Neural progenitor cell (in vitro differentiated cells): Measurements from ENCODE around the gene ZMIZ1. TPM values are rescaled to one million over a fixed set of nuclear protein-coding genes. Genes with fewer than 3 reads are reported as not detected.
A peak's percentile ranks its signal among the peaks of the same experiment; 100 is the strongest.

Source experiments
- DNase-seq: peaks from one replicate; pipeline ENCODE4 v3.0.0-alpha.2; 2016; ENCODE audit warnings: low spot score
- H2AFZ ChIP-seq: fragments of 200-600 bp; sonication (generic); replicated peaks from 2 replicates; pipeline ENCODE4 v1.6.1; 2016; ENCODE audit warnings: antibody characterized with exemption
- H3F3A ChIP-seq: fragments of 200-600 bp; sonication (generic); 2 replicates; pipeline ENCODE4 v1.6.1; 2016; ENCODE audit warnings: antibody characterized with exemption, low read depth
- H3K27ac ChIP-seq: fragments of 200-600 bp; sonication (generic); 2 replicates; pipeline ENCODE4 v1.5.1; 2016; ENCODE audit warnings: mild to moderate bottlenecking
- H3K27me3 ChIP-seq: fragments of 200-600 bp; sonication (generic); 2 replicates; pipeline ENCODE4 v1.6.1; 2016; ENCODE audit warnings: mild to moderate bottlenecking, moderate library complexity
- H3K36me3 ChIP-seq: fragments of 200-600 bp; sonication (generic); 2 replicates; pipeline ENCODE4 v1.5.1; 2016
- H3K4me1 ChIP-seq: fragments of 200-600 bp; sonication (generic); 2 replicates; pipeline ENCODE4 v1.6.1; 2016; ENCODE audit warnings: mixed run types
- H3K4me2 ChIP-seq: fragments of 200-600 bp; sonication (generic); 2 replicates; pipeline ENCODE4 v1.6.1; 2016
- H3K4me3 ChIP-seq: fragments of 200-600 bp; sonication (generic); 2 replicates; pipeline ENCODE4 v1.5.1; 2016
- H3K79me2 ChIP-seq: fragments of 200-600 bp; sonication (generic); 2 replicates; pipeline ENCODE4 v1.6.1; 2016; ENCODE audit warnings: low read depth
- H3K9ac ChIP-seq: fragments of 200-600 bp; sonication (generic); 2 replicates; pipeline ENCODE4 v1.6.1; 2016
- H3K9me3 ChIP-seq: fragments of 200-600 bp; sonication (generic); 2 replicates; pipeline ENCODE4 v1.5.1; 2016; ENCODE audit warnings: low read depth
- H4K20me1 ChIP-seq: fragments of 200-600 bp; sonication (generic); 2 replicates; pipeline ENCODE4 v1.6.1; 2016; ENCODE audit warnings: low read depth
- H3K27ac Mint-ChIP-seq: 3 replicates; pipeline ENCODE4 v1.8.0; 2021; ENCODE audit warnings: mixed read lengths
- H3K27me3 Mint-ChIP-seq: 2 replicates; pipeline ENCODE4 v1.8.0; 2022; ENCODE audit warnings: low read depth, mild to moderate bottlenecking, inconsistent platforms, moderate library complexity, mixed read lengths; ENCODE audit not compliant: insufficient read depth
- H3K36me3 Mint-ChIP-seq: 3 replicates; pipeline ENCODE4 v1.8.0; 2021; ENCODE audit warnings: mixed read lengths
- H3K4me1 Mint-ChIP-seq: 3 replicates; pipeline ENCODE4 v1.8.0; 2021; ENCODE audit warnings: mixed read lengths
- H3K4me3 Mint-ChIP-seq: 3 replicates; pipeline ENCODE4 v1.8.0; 2021; ENCODE audit warnings: mild to moderate bottlenecking, moderate library complexity, mixed read lengths
- H3K9me3 Mint-ChIP-seq: 3 replicates; pipeline ENCODE4 v1.8.0; 2020; ENCODE audit warnings: mixed read lengths
- CTCF ChIP-seq: fragments of 200-600 bp; sonication (generic); IDR thresholded peaks from 2 replicates; pipeline ENCODE4 v1.5.1; 2017; ENCODE audit warnings: antibody characterized with exemption, mild to moderate bottlenecking
- EZH2 ChIP-seq: fragments of 200-600 bp; sonication (generic); IDR thresholded peaks from 2 replicates; pipeline ENCODE4 v1.6.1; 2017; ENCODE audit warnings: antibody characterized with exemption, mild to moderate bottlenecking, moderate library complexity
- EZH2phosphoT487 ChIP-seq: fragments of 200-600 bp; sonication (generic); IDR thresholded peaks from 2 replicates; pipeline ENCODE4 v1.6.1; 2017; ENCODE audit warnings: antibody characterized with exemption
- total RNA-seq: library from RNA; depleted of rRNA; stranded (reverse); fragments of >200 nt; gene quantifications from 2 replicates; pipeline ENCODE4 v1.2.3, GENCODE V29; 2015; ENCODE audit warnings: low replicate concordance

Gene ZMIZ1
- total RNA-seq, 1 donor from 2014 or later: 5.8 TPM

DNA sequence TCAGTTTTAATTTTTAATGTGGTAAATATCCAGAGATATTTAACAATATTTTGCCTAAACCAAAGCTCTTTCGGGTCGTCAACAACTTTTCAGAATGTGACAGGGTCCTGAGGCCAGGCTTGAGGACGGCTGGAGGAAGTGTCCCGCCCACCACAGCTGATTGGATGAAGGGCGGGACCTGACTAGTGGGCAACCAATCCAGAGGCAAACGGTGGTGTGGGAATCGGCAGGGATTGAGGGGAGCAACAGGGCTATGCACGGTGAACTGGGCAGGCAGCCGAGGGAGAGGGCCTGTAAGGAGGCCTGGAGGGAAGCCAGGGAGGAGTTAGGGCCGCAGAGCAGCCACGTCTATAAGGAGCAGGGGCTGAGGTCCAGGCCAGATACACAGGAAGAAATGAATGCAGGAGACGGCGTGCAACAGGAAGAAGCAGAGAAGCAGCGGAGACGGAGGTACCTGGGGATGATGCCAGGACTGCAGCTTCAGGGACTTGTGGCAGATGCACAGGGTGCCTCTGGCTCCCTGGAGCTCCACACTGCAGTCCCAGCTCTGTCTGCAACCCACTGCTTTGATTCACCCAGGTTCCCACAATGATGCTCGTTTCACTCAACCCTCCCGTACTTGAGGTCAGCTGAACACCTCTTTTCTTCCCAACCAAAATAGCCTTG, 46.1 kb upstream of the ZMIZ1 start:
- Histone ChIP-seq H3K4me3 (no peak overlapping the region), H3K27ac (no peak overlapping the region), H3K9me3 (no peaks in the 10 kb centered on the region), H3F3A (no peaks in the 10 kb centered on the region), H3K9ac (no peak overlapping the region), H4K20me1 (no peaks in the 10 kb centered on the region), H3K79me2 (no peaks in the 10 kb centered on the region), H3K36me3 (no peaks in the 10 kb centered on the region), H3K4me1 (peaks cover 7% of the 10 kb centered on the region), H2AFZ (no peak overlapping the region), H3K4me2 (no peak overlapping the region), H3K27me3 (no peaks in the 10 kb centered on the region)
- peaks cover 40% of the 10 kb centered on the region for H3K4me1 Mint-ChIP-seq
- no peak for TF ChIP-seq EZH2
- no peak for TF ChIP-seq EZH2phosphoT487
- TF ChIP-seq CTCF: no peak
- no peak overlapping the region for H3K27ac Mint-ChIP-seq
- no peak overlapping the region for H3K4me3 Mint-ChIP-seq
- peaks cover 9% of the 10 kb centered on the region for H3K27me3 Mint-ChIP-seq
- H3K9me3 Mint-ChIP-seq: peaks cover 4% of the 10 kb centered on the region
- H3K36me3 Mint-ChIP-seq: no peaks in the 10 kb centered on the region
- peak; percentile 50 for DNase-seq

- H3K4me2 ChIP-seq: no peak overlapping the region
- Mint-ChIP-seq H3K36me3 (no peaks in the 10 kb centered on the region), H3K27me3 (peaks cover 9% of the 10 kb centered on the region), H3K9me3 (no peaks in the 10 kb centered on the region), H3K4me3 (no peak overlapping the region), H3K4me1 (peaks cover 45% of the 10 kb centered on the region), H3K27ac (peak overlapping the region; percentile 81)
- H3K9ac ChIP-seq: no peak overlapping the region
- H3K27ac ChIP-seq: no peak overlapping the region
- peaks cover 10% of the 10 kb centered on the region for H3K4me1 ChIP-seq
- no peaks in the 10 kb centered on the region for H3F3A ChIP-seq
- TF ChIP-seq EZH2phosphoT487 (no peak), EZH2 (no peak)
- H2AFZ ChIP-seq: no peak overlapping the region
- H3K9me3 ChIP-seq: no peaks in the 10 kb centered on the region
- no peaks in the 10 kb centered on the region for H3K27me3 ChIP-seq
- H4K20me1 ChIP-seq: no peaks in the 10 kb centered on the region
- H3K79me2 ChIP-seq: no peaks in the 10 kb centered on the region
- no peak for DNase-seq
- H3K36me3 ChIP-seq: no peaks in the 10 kb centered on the region
- H3K4me3 ChIP-seq: no peak overlapping the region
Observed at GRCh38 chr10:79023240-79024162, 45.3 kb upstream of the ZMIZ1 start.

DNA sequence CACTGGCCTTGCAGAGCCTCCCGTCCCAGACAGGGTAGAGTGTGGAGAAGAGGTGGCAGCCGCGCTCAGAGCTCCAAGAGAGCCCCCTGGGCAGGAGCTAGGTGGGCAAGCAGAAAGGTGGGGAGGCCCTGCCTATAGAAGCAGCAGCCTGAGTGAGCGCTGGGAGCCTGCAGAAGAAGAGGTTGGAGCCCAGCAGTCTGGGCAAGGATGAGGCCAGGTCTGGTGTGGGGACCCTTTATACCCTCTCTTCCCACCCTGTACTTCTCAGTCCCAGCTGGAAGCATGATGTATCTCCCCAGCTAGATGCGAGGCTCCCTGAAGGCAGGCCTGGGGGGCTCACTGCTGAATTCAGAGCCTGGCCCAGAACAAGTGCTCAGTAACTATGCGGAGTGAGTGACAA, 44.5 kb upstream of the ZMIZ1 start:
- Histone ChIP-seq H3K27me3 (no peaks in the 10 kb centered on the region), H3K9me3 (no peaks in the 10 kb centered on the region), H3K27ac (no peak overlapping the region), H4K20me1 (no peaks in the 10 kb centered on the region), H3K4me3 (no peak overlapping the region), H3K4me1 (peaks cover 10% of the 10 kb centered on the region), H3K9ac (no peak overlapping the region), H3K4me2 (no peak overlapping the region), H3K36me3 (no peaks in the 10 kb centered on the region), H2AFZ (no peak overlapping the region), H3F3A (no peaks in the 10 kb centered on the region), H3K79me2 (no peaks in the 10 kb centered on the region)
- Mint-ChIP-seq H3K27ac (peak overlapping the region; percentile 57), H3K4me1 (peaks cover 45% of the 10 kb centered on the region), H3K36me3 (no peaks in the 10 kb centered on the region), H3K27me3 (peaks cover 9% of the 10 kb centered on the region), H3K9me3 (no peaks in the 10 kb centered on the region), H3K4me3 (no peak overlapping the region)
- no peak for DNase-seq
- TF ChIP-seq CTCF: no peak
- no peak for TF ChIP-seq EZH2
- TF ChIP-seq EZH2phosphoT487: no peak
